ENCODE results near the gene C16orf78. TPM values are rescaled to one million over a fixed set of nuclear protein-coding genes. Genes with fewer than 3 reads are reported as not detected.

Gene C16orf78
- total and polyA plus RNA-seq, 4 donors = not detected

- no peak for TF ChIP-seq CTCF (IDR thresholded peaks at IDR 0.05; ENCODE audit: control extremely low read depth, extremely low read depth)
- H3K9ac ChIP-seq (ENCODE audit: insufficient read depth in 1 of 2, low read length in 2 of 2) = no peak overlapping the region
- H3K27ac ChIP-seq (ENCODE audit: low read depth in 1 of 2, low read length in 1 of 2) = no peak overlapping the region
- 88 to 93% methylated on average over 3 of the region's 3 CpGs for WGBS, 2 donors
- H3K4me3 ChIP-seq = no peak overlapping the region
- H3K27me3 ChIP-seq (ENCODE audit: control insufficient read depth in 3 of 3, insufficient read depth in 3 of 3, low read length in 2 of 3) = no peaks in the 10 kb centered on the region
- no peak for ATAC-seq (ENCODE audit: insufficient read depth, low FRiP score)
- H3K36me3 ChIP-seq (ENCODE audit: control insufficient read depth in 4 of 4, insufficient read depth in 4 of 4, low read length in 4 of 4) = no peaks in the 10 kb centered on the region
- peaks cover 0 to 3% (median 0%) of the 10 kb centered on the region in 5 donors for H3K4me1 ChIP-seq (ENCODE audit: control insufficient read depth in 5 of 5, insufficient read depth in 5 of 5, low read length in 5 of 5)
- H3K9me3 ChIP-seq (ENCODE audit: control insufficient read depth in 4 of 4, insufficient read depth in 3 of 4, low read length in 3 of 4) = no peaks in the 10 kb centered on the region
- DNase-seq = no peak
These were observed 36.6 kb downstream of the C16orf78 start for GRCh38 chr16:49410226-49410625.

GRCh38 chr16:49411121-49411970 is 37.7 kb downstream of the C16orf78 start:
- TF ChIP-seq CTCF (IDR thresholded peaks at IDR 0.05; ENCODE audit: control extremely low read depth, extremely low read depth) = no peak
- Histone ChIP-seq H3K9ac (ENCODE audit: insufficient read depth in 1 of 2, low read length in 2 of 2) (no peak overlapping the region), H3K9me3 (ENCODE audit: control insufficient read depth in 4 of 4, insufficient read depth in 3 of 4, low read length in 3 of 4) (no peaks in the 10 kb centered on the region), H3K4me3 (no peak overlapping the region), H3K4me1 (ENCODE audit: control insufficient read depth in 5 of 5, insufficient read depth in 5 of 5, low read length in 5 of 5) (peaks cover 0 to 3% (median 0%) of the 10 kb centered on the region in 5 donors), H3K27ac (ENCODE audit: low read depth in 1 of 2, low read length in 1 of 2) (no peak overlapping the region), H3K27me3 (ENCODE audit: control insufficient read depth in 3 of 3, insufficient read depth in 3 of 3, low read length in 2 of 3) (no peaks in the 10 kb centered on the region), H3K36me3 (ENCODE audit: control insufficient read depth in 4 of 4, insufficient read depth in 4 of 4, low read length in 4 of 4) (no peaks in the 10 kb centered on the region)
- ATAC-seq (ENCODE audit: insufficient read depth, low FRiP score) = no peak
- WGBS, 2 donors = 86 to 89% methylated on average over 11 of the region's 11 CpGs
- no peak for DNase-seq

- no peak overlapping the region for H3K4me3 ChIP-seq
- no peak for DNase-seq
- no peak for ATAC-seq (ENCODE audit: insufficient read depth, low FRiP score)
These were observed 41.1 kb downstream of the C16orf78 start for GRCh38 chr16:49414671-49415070.

More at GRCh38 chr16:49414671-49415070, 41.1 kb downstream of the C16orf78 start:
- no peak overlapping the region for H3K9ac ChIP-seq (ENCODE audit: insufficient read depth in 1 of 2, low read length in 2 of 2)
- WGBS, 2 donors = 92 to 93% methylated on average over 15 of the region's 15 CpGs
- no peaks in the 10 kb centered on the region for H3K9me3 ChIP-seq (ENCODE audit: control insufficient read depth in 4 of 4, insufficient read depth in 3 of 4, low read length in 3 of 4)
- H3K4me1 ChIP-seq (ENCODE audit: control insufficient read depth in 5 of 5, insufficient read depth in 5 of 5, low read length in 5 of 5) = no peaks in the 10 kb centered on the region
- H3K36me3 ChIP-seq (ENCODE audit: control insufficient read depth in 4 of 4, insufficient read depth in 4 of 4, low read length in 4 of 4) = no peaks in the 10 kb centered on the region
- H3K27ac ChIP-seq (ENCODE audit: low read depth in 1 of 2, low read length in 1 of 2) = no peak overlapping the region
- no peaks in the 10 kb centered on the region for H3K27me3 ChIP-seq (ENCODE audit: control insufficient read depth in 3 of 3, insufficient read depth in 3 of 3, low read length in 2 of 3)
- TF ChIP-seq CTCF (IDR thresholded peaks at IDR 0.05; ENCODE audit: control extremely low read depth, extremely low read depth) = no peak
